HepG2 (cell line): Measurements from ENCODE around the gene ATXN7L3. TPM values are rescaled to one million over a fixed set of nuclear protein-coding genes. Genes with fewer than 3 reads are reported as not detected.

Source experiments
- ATAC-seq: fragments of 200-7000 bp; cut with Tn5 transposase; 3 replicates; pipeline ENCODE4 v1.9.1; 2020; ENCODE audit warnings: mild to moderate bottlenecking, moderate library complexity
- BruUV-seq: library from RNA; stranded (reverse); fragments of 400-500 nt; replicated peaks from 2 replicates; lab custom pipeline; 2021; lab: Mats Ljungman, UMichigan
- CTCF ChIA-PET: fragments of 300-600 bp; formaldehyde crosslinking; extraction: SDS; loops from one replicate; lab custom pipeline; 2021; ENCODE audit warnings: low total read pairs, inconsistent platforms, low intra/inter-chr PET ratio; lab: Yijun Ruan, JAX
- POLR2A ChIA-PET: fragments of 350-600 bp; sonication (Branson Sonifier 250); formaldehyde crosslinking; loops from one replicate; lab custom pipeline; 2020; ENCODE audit warnings: antibody characterized with exemption, inconsistent platforms; lab: Yijun Ruan, JAX
- DNase-seq: peaks from one replicate; pipeline ENCODE4 v3.0.0-alpha.2; 2015; ENCODE audit warnings: low spot score
- FAIRE-seq: peaks from 3 replicates; lab custom pipeline; 2011; peaks lifted over from hg19 to GRCh38; lab: Jason Lieb, UNC
- H2AFZ ChIP-seq: one replicate; pipeline ENCODE4 v1.6.1; 2011; ENCODE audit warnings: low read length, inconsistent platforms
- H3K27ac ChIP-seq: fragments of 300-600 bp; 3 replicates; pipeline ENCODE4 v1.8.0; 2011; ENCODE audit warnings: mixed run types, mild to moderate bottlenecking, mixed read lengths, low read length, inconsistent platforms; ENCODE audit not compliant: insufficient read depth; ENCODE audit errors: extremely low read length
- H3K27me3 ChIP-seq, 2 experiments: fragments of 200-600 bp in 1 of 2; 2 replicates in 1 of 2; 3 replicates in 1 of 2; pipeline versions ENCODE4 v1.6.0 to v1.8.0; 2011; ENCODE audit warnings: low read length in 2 of 2, mild to moderate bottlenecking in 2 of 2, moderate library complexity in 2 of 2, inconsistent platforms in 1 of 2; ENCODE audit not compliant: insufficient read depth in 2 of 2, control insufficient read depth in 1 of 2
- H3K36me3 ChIP-seq, 2 experiments: fragments of 200-600 bp in 1 of 2; replicated peaks in 1 of 2; 2 replicates in 1 of 2; 3 replicates in 1 of 2; pipeline versions ENCODE4 v1.5.1 to v1.8.0; 2011; ENCODE audit warnings: low read length in 2 of 2, inconsistent platforms in 1 of 2; ENCODE audit not compliant: insufficient read depth in 2 of 2, control insufficient read depth in 1 of 2
- H3K4me1 ChIP-seq: 2 replicates; pipeline ENCODE4 v1.5.1; 2012; ENCODE audit warnings: low read length, inconsistent platforms; ENCODE audit not compliant: insufficient read depth
- H3K4me2 ChIP-seq: 2 replicates; pipeline ENCODE4 v1.6.0; 2011; ENCODE audit warnings: low read depth, low read length, inconsistent platforms
- H3K4me3 ChIP-seq, 3 experiments: fragments of 200-600 bp in 1 of 3; sonication (generic), shearing (Covaris generic) in 1 of 3; replicated peaks in 1 of 3; 2 replicates each; pipeline ENCODE4 v1.5.1; 2011 to 2016; ENCODE audit warnings: low read length in 3 of 3, inconsistent platforms in 2 of 3, low read depth in 2 of 3, mild to moderate bottlenecking in 2 of 3, control low read depth in 1 of 3, mixed read lengths in 1 of 3; ENCODE audit not compliant: insufficient read depth in 1 of 3
- H3K79me2 ChIP-seq: one replicate; pipeline ENCODE4 v1.6.1; 2011; ENCODE audit warnings: low read length, inconsistent platforms; ENCODE audit not compliant: insufficient read depth
- H3K9ac ChIP-seq: 2 replicates; pipeline ENCODE4 v1.6.0; 2011; ENCODE audit warnings: mild to moderate bottlenecking, low read depth, low read length, inconsistent platforms; ENCODE audit not compliant: insufficient read depth
- H3K9me3 ChIP-seq: 2 replicates; pipeline ENCODE4 v1.5.1; 2012; ENCODE audit warnings: mild to moderate bottlenecking, low read length
- H4K20me1 ChIP-seq: 2 replicates; pipeline ENCODE4 v1.6.0; 2011; ENCODE audit warnings: inconsistent platforms, mild to moderate bottlenecking, low read length, moderate library complexity; ENCODE audit not compliant: insufficient read depth
- CAMTA2 ChIP-seq: sonication (generic); formaldehyde crosslinking; IDR thresholded peaks from 2 replicates; pipeline ENCODE4 v1.4.0; 2020; ENCODE audit warnings: mild to moderate bottlenecking, missing genetic modification reagents, borderline replicate concordance
- DNMT1 ChIP-seq: sonication (generic); formaldehyde crosslinking; IDR thresholded peaks from 2 replicates; pipeline ENCODE4 v1.5.1; 2020; ENCODE audit warnings: mild to moderate bottlenecking, missing genetic modification reagents
- DNMT3B ChIP-seq: conservative IDR thresholded peaks from 2 replicates; pipeline ENCODE4 v1.6.1; 2016; ENCODE audit warnings: missing biosample characterization, control low read depth
- FOXP1 ChIP-seq, 2 experiments: fragments of 450-650 bp in 1 of 2; IDR thresholded peaks; 2 replicates each; pipeline ENCODE4 v1.6.1; 2017 to 2018; ENCODE audit warnings: antibody characterized with exemption in 1 of 2
- RBM22 ChIP-seq: fragments of 200-400 bp; formaldehyde crosslinking; optimal IDR thresholded peaks from 2 replicates; pipeline ENCODE3; 2017; ENCODE audit warnings: mild to moderate bottlenecking, low read length, moderate library complexity
- RXRA ChIP-seq: sonication (generic); formaldehyde crosslinking; IDR thresholded peaks from 2 replicates; pipeline ENCODE4 v1.5.1; 2020; ENCODE audit warnings: missing genetic modification reagents
- SP2 ChIP-seq: sonication (generic); formaldehyde crosslinking; IDR thresholded peaks from 2 replicates; pipeline ENCODE4 v1.5.1; 2020; ENCODE audit warnings: mild to moderate bottlenecking, missing genetic modification reagents
- TRAFD1 ChIP-seq: sonication (generic); formaldehyde crosslinking; IDR thresholded peaks from 2 replicates; pipeline ENCODE4 v1.5.1; 2020; ENCODE audit warnings: missing genetic modification reagents, mild to moderate bottlenecking, borderline replicate concordance
- ZNF264 ChIP-seq: sonication (generic); formaldehyde crosslinking; IDR thresholded peaks from 2 replicates; pipeline ENCODE4 v1.4.0; 2020; ENCODE audit warnings: missing genetic modification reagents
- ZNF691 ChIP-seq: sonication (generic); formaldehyde crosslinking; IDR thresholded peaks from 2 replicates; pipeline ENCODE4 v1.4.0; 2020; ENCODE audit warnings: missing genetic modification reagents, low read depth, mild to moderate bottlenecking, borderline replicate concordance
- ZSCAN21 ChIP-seq: sonication (generic); formaldehyde crosslinking; IDR thresholded peaks from 2 replicates; pipeline ENCODE4 v1.8.0; 2022; ENCODE audit warnings: mild to moderate bottlenecking, missing genetic modification reagents, moderate library complexity, borderline replicate concordance
- WGBS: methylation state at CpG from one replicate; pipeline ENCODE4 v1.1.6; 2017; ENCODE audit warnings: low lambda C conversion rate; 5-methylcytosine and 5-hydroxymethylcytosine counted together
- in situ Hi-C: cut with HindIII; loops from 2 replicates; pipeline ENCODE4 v1.10.0; 2017; ENCODE audit warnings: low pct_unique_long_range_greater_than_20kb; ENCODE audit not compliant: extremely low pct_ligation_motif_present
- intact Hi-C: fragments of 100-400 bp; cut with micrococcal nuclease; formaldehyde crosslinking; loops from one replicate; pipeline ENCODE4 v1.10.0; 2022; ENCODE audit not compliant: unreplicated experiment
- polyA plus RNA-seq, 8 experiments: library from polyadenylated mRNA; depleted of rRNA in 3 of 8; stranded (reverse) in 7 of 8; unstranded in 1 of 8; fragments of >200 nt; fragmentation: Illumina TruSeq in 4 of 8; extraction: Trizol in 4 of 8; gene quantifications; 2 replicates each; pipeline versions ENCODE4 v1.2.1 to v1.2.3, GENCODE V29; 2011 to 2016; ENCODE audit warnings: low read depth in 4 of 8, missing spikeins in 1 of 8, mixed read lengths in 1 of 8; ENCODE audit not compliant: insufficient read depth in 1 of 8
- total RNA-seq, 5 experiments: library from RNA; depleted of rRNA; stranded (reverse); fragments of >200 nt; fragmentation: Illumina TruSeq; extraction: Trizol; gene quantifications; 2 replicates each; pipeline ENCODE4 v1.2.3, GENCODE V29; 2016; ENCODE audit warnings: low read depth in 1 of 5
- TF ChIP-seq, protein P1 (sequence below): sonication (generic); formaldehyde crosslinking; IDR thresholded peaks from 2 replicates; pipeline ENCODE4 v1.4.0; 2020; ENCODE audit warnings: missing genetic modification reagents, mild to moderate bottlenecking, borderline replicate concordance
- TF ChIP-seq, protein P2 (sequence below): sonication (generic); formaldehyde crosslinking; IDR thresholded peaks from 2 replicates; pipeline ENCODE4 v1.4.0; 2020; ENCODE audit warnings: mild to moderate bottlenecking, missing genetic modification reagents, borderline replicate concordance

Gene ATXN7L3
- total and polyA plus RNA-seq, 2 of the 13 experiments (the other 11 are each of a cell fraction or from before 2014, with no cell fraction given): 44.5 to 59.1 TPM

GRCh38 chr17:44247440-44247841 lies 47.8 kb upstream of the ATXN7L3 start:
- Histone ChIP-seq H3K4me2 (0 out of 2 replicates have a peak overlapping the region, but pooled peaks have one; percentile 28), H3K4me3 (no peak overlapping the region), H4K20me1 (no peaks in the 10 kb centered on the region), H3K9me3 (no peaks in the 10 kb centered on the region), H3K36me3 (no peaks in the 10 kb centered on the region), H3K27ac (no peak overlapping the region), H3K27me3 (peaks cover 2 to 43% of the 10 kb centered on the region in 2 experiments; a peak in 4 of 5 replicates), H3K9ac (no peak overlapping the region), H3K79me2 (no peaks in the 10 kb centered on the region), H3K4me1 (peaks cover 36% of the 10 kb centered on the region), H2AFZ (no peak overlapping the region)
- FAIRE-seq (no peak), DNase-seq (no peak), ATAC-seq (peak; percentile 78)
- WGBS: 8% methylated on average over 6 of the region's 7 CpGs
- BruUV-seq: no TSS peak
- intact Hi-C loops: no loop called here
- ChIA-PET POLR2A (interaction anchor here (1.2 to 1.9 kb wide), 2 partner anchors 12 to 32 kb away, joined by 3 to 5 read pairs; no protein-coding TSS in a partner anchor), CTCF (no interaction called here)
- in situ Hi-C loops: loop anchor here (10.0 kb wide), 1 partner anchor 63 kb away; the partner anchor contains the start of gene TMUB2
- TF ChIP-seq DNMT3B (CRISPR knock-in tag) (no peak), ZNF264 (CRISPR knock-in tag) (0 out of 2 replicates have a peak, but pooled peaks have one; percentile 24), RBM22 (no peak), FOXP1 (IDR thresholded peaks at IDR 0.05) (no peak), FOXP1 (CRISPR knock-in tag; IDR thresholded peaks at IDR 0.05) (no peak), ZNF691 (no peak), ZSCAN21 (CRISPR knock-in tag) (no peak), TRAFD1 (CRISPR knock-in tag) (no peak), SP2 (CRISPR knock-in tag) (no peak), CAMTA2 (CRISPR knock-in tag) (no peak), DNMT1 (CRISPR knock-in tag) (no peak), RXRA (peak; percentile 68; the same call in 1 of the 2 replicates)
- TF ChIP-seq, protein P1, sequence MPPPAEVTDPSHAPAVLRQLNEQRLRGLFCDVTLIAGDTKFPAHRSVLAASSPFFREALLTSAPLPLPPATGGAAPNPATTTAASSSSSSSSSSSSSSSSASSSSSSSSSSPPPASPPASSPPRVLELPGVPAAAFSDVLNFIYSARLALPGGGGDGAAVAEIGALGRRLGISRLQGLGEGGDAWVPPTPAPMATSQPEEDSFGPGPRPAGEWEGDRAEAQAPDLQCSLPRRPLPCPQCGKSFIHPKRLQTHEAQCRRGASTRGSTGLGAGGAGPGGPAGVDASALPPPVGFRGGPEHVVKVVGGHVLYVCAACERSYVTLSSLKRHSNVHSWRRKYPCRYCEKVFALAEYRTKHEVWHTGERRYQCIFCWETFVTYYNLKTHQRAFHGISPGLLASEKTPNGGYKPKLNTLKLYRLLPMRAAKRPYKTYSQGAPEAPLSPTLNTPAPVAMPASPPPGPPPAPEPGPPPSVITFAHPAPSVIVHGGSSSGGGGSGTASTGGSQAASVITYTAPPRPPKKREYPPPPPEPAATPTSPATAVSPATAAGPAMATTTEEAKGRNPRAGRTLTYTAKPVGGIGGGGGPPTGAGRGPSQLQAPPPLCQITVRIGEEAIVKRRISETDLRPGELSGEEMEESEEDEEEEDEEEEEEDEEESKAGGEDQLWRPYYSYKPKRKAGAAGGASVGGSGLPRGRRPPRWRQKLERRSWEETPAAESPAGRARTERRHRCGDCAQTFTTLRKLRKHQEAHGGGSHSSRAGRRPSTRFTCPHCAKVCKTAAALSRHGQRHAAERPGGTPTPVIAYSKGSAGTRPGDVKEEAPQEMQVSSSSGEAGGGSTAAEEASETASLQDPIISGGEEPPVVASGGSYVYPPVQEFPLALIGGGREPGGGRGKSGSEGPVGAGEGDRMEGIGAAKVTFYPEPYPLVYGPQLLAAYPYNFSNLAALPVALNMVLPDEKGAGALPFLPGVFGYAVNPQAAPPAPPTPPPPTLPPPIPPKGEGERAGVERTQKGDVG: no peak
- TF ChIP-seq, protein P2, sequence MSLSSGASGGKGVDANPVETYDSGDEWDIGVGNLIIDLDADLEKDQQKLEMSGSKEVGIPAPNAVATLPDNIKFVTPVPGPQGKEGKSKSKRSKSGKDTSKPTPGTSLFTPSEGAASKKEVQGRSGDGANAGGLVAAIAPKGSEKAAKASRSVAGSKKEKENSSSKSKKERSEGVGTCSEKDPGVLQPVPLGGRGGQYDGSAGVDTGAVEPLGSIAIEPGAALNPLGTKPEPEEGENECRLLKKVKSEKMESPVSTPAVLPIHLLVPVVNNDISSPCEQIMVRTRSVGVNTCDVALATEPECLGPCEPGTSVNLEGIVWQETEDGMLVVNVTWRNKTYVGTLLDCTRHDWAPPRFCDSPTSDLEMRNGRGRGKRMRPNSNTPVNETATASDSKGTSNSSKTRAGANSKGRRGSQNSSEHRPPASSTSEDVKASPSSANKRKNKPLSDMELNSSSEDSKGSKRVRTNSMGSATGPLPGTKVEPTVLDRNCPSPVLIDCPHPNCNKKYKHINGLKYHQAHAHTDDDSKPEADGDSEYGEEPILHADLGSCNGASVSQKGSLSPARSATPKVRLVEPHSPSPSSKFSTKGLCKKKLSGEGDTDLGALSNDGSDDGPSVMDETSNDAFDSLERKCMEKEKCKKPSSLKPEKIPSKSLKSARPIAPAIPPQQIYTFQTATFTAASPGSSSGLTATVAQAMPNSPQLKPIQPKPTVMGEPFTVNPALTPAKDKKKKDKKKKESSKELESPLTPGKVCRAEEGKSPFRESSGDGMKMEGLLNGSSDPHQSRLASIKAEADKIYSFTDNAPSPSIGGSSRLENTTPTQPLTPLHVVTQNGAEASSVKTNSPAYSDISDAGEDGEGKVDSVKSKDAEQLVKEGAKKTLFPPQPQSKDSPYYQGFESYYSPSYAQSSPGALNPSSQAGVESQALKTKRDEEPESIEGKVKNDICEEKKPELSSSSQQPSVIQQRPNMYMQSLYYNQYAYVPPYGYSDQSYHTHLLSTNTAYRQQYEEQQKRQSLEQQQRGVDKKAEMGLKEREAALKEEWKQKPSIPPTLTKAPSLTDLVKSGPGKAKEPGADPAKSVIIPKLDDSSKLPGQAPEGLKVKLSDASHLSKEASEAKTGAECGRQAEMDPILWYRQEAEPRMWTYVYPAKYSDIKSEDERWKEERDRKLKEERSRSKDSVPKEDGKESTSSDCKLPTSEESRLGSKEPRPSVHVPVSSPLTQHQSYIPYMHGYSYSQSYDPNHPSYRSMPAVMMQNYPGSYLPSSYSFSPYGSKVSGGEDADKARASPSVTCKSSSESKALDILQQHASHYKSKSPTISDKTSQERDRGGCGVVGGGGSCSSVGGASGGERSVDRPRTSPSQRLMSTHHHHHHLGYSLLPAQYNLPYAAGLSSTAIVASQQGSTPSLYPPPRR: no peak
